NCI-H1092 treated with DMSO at 0.1 percent for 48 hours (cell line): ENCODE results near the gene LAMA5.

ENCODE experiments used
- DNase-seq: peaks from one replicate; lab custom pipeline; 2025; lab: John Stamatoyannopoulos, UW

LAMA5 gene

DNA sequence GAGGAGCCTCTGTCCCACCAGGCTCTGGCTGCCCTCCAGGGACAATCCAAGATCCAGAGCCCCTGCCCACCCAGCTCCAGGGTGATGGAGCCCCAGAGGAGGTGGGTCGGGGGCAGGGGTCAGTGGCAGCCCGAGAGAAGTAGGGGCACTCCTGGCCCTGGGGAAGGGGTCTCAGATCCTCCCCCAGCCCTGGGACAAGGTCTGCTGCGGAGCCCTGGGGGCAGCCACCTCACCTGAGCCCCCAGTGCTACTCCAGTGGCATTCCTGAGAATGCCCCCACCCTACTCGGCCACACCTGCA is 2.7 kb upstream of the LAMA5 start:
- DNase-seq: no peak

DNA sequence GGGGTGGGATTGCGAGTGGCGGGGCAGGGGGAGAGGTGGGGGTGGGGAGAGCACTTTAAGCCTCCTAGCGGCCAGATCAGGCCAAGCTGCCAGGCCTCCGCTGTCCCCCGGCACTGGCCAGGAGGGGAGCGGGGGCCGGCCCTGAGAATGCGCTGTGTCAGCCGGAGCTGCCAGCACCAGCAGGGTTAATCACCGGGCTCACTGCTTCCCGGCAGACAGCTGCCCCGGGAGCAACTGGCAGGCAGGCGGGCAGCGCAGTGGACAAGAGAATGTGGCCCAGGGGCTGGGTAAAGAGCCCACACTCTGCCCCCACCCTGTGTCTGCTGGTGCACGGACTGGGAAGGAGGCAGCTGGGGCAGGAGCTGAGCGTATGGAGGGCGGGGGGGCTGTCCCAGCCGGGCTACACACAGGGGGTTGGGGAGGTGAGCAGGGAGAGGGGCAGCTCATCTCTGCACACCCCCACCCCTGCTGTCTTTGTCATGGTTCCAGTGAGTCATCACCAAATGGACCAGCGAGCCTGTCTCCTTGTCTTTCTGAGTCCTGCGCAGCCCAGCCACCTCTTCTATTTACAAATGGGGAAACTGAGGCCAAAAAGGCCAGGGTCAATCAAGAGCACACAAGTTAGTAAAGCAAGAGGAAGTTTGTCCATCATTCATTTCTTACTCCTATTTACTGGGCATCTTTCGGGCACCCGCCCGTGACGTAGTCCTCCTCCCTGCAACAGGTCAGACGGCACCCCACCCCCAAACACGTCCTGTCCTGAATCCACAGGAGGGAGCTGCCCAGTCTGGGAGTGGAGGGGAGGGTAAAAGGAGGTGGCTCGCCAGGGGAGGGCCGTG is 2.1 kb upstream of the LAMA5 start:
- DNase-seq: no peak

DNA sequence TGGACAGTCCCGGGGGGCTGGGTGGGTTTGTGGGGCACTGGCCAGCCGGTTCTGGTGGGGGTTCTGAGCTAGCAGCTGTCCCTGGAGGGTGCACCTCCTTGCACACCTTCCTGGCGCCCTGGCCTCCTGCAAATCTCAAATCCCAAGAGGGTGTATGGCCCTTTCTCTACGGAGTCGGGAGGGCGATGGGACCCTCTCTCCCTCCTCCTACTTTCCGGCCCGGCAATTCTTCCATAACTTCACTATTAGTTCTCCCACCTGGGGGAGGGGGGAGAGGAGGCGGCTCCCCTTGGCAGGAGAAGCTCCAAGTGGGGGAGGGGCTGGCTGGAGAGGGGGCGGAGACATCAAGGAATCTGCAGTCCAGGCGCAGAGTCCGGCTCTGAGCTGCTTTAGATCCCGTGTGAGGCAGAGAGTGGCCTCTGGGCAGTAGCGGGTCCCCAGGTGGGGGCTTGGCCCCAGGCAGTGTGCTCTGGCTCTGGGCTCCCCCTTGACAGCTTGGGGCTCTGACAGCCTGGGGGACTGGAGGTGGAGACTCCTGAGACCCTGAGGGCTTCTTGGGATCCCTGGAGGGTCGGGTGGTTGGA is 1.4 kb upstream of the LAMA5 start:
- DNase-seq: no peak

DNA sequence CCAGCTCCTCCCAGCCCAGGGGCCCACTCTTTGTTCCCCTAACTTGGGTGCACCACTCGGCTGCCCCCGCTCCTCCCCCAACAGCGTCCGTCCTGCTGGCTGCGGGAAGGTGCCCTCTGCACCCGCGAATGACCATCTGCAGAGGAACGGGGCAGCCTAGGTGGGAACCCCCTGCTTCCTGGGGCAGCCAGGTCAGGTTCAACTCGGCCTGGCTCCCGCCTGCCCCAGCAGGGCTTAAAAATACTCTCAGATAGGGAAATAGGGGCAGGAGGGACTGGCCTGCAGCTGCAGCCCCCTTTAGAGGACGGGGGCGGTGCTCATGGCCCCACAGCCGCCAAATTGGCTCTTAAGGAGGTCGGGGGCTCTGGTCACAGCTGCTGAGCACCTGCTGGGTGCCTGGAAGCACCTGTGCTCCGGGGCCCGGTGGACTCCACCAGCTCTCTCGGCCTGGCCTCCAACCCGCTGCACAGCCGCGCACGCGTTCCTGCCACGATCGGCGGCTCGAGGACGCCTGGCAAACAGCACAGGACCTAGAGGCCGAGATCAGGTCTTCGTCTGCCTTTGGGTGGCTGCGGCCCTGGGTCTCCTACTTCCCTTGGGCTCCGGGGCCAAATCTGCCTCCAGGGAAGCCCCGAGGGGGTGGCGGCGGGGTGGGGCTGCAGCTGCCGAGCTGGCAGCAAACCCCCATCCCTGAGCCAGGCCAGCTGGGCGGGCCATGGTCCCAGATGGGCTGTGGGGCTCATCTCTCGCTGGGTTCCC is 700 bp upstream of the LAMA5 start:
- peak; percentile 33 for DNase-seq

DNA sequence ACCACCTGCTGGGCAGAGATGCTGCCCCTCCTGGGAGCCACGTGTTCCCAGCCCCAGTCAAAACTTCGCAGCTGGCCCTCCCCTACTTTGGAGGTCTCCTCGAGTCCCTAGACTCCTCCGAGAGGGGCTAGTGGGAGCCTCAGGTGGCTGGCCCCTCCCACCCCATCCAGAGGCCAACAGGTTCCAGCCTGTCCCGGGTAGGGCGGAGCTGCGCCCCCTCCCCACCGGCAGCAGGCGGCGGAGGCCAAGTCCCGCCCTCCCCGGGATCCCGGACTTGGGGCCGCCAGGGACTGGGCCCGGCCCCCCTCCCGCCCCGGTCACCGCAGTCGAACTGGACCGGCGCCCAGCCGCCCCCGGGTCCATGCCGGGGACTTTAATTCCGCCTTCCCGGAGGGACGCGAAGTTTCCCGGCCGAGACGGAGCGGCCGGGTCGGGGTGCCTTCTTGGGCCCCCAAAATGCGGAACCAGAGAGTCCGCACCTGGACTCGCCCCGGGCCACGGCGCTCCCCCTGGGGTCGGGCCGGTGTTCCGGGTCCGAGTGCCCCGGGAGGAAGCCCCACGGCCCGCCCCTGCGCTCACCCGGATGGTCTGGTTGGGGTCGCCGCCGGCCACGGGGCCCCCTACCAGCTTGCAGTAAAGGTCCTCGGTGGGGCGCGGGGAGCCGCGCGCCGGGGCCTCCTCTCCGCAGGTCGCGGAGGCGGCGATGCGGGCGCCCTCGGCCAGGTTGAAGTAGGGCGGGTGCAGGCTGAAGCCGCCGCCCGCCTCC is 559 bp downstream of the LAMA5 start:
- no peak for DNase-seq

DNA sequence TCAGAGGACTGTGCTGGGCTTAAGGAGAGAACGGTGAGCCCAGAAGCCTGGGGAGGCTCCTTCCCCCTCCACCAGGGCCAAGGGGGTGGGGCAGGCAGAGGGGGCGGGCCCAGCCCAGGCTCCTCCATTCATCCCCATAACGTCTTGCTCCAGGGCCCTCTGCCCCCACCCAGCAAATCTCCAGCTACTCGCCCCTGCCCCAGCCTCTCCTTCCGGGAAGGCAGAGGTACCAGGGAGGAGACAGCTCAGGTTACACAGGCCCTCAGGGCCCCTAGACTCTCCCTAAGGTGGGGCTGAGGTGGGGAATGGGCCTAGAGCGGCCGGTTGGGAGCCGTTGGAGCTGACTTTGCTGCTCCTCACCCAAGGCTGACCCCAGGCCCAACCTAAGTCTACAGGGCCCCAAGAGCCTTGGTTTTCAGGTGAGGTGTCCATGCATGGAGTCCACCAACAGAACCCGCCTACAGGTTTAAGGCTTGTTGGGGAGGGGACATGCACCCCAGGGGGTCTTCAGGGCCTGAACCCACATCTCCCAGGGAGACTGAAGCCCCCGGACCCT is 1.2 kb downstream of the LAMA5 start:
- no peak for DNase-seq

DNA sequence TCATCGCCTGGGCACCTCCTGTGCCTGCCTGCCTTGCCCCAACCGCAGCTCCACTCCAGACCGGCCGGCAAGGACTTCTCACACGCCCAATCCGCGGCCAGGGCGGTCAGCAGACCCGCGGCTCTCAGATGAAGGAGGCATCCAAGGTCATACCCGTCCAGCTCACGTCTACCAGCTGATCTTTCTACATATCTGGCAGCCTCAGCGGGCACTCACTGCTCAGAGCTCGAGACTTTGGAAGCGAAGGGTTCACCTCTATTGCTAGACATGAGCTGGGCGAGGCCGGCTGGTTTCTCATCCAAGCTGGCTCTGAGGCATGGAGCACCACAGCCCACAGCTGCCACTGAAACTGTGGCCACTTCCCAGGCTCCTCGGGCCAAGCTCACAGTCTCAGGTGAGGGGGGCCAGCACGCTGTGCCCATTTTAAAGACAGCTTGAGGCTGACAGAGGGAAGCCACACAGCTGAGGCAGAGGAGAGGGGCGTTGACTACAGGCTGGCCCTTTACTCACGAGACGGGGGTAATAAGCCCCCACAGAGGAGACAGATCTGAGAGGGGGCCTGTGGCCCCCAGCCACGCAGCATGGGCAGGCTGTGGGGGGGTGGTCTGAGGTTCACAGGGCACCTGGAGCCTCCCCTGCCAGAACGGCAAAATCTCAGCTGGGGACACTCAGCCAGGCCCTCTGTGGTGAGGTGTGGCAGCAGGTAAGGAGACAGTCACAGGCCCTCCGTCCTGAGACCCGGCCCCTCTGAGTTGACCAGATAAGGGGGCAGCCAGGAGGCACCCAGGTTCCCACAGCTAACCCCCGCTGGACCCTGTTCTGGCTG is 2.0 kb downstream of the LAMA5 start:
- DNase-seq: no peak

DNA sequence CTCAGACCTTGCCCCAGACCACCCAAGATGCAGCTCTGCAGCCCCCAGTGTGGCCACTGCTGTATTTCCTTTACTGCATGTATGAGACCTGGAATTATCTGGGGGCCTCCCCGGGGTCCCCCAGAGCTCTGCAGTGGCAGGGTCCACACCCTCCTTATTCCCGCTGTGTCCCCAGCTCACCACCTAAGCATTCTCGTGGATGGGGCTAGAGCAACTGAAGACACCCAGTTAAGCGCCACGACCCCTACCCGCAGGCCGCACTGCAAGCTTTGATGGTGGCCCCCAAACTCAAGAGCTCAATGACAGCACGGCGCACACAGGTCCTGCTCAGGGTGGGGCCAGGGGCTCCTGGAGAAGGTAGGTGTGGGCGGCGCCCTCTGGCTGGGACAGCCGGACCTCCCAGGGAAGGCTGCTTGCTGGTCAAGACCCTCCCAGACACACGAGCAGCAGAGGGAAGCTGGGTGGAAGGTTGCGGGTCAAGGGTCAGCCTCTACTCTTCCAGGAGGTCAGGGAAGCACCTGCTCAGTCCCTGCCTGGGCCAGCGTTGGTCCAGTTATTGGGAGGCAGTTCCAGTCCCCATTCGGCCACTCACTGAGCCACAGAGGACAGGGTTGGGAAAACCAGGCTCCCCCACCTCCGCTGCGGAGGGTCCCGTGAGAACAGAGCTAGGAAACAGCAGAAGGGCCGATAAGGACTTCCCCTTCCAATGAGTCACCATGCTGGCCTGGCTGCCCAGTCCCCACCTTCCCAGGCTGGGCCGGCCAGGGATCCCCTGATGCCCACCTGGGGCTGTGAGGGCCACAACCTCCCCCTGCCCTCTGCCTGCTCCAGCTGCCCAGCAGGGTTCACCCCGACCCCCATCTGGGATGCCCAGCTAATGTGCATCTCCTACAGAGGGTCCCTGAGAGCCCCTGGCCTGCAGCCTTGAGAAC is 2.9 kb downstream of the LAMA5 start:
- DNase-seq: no peak

DNA sequence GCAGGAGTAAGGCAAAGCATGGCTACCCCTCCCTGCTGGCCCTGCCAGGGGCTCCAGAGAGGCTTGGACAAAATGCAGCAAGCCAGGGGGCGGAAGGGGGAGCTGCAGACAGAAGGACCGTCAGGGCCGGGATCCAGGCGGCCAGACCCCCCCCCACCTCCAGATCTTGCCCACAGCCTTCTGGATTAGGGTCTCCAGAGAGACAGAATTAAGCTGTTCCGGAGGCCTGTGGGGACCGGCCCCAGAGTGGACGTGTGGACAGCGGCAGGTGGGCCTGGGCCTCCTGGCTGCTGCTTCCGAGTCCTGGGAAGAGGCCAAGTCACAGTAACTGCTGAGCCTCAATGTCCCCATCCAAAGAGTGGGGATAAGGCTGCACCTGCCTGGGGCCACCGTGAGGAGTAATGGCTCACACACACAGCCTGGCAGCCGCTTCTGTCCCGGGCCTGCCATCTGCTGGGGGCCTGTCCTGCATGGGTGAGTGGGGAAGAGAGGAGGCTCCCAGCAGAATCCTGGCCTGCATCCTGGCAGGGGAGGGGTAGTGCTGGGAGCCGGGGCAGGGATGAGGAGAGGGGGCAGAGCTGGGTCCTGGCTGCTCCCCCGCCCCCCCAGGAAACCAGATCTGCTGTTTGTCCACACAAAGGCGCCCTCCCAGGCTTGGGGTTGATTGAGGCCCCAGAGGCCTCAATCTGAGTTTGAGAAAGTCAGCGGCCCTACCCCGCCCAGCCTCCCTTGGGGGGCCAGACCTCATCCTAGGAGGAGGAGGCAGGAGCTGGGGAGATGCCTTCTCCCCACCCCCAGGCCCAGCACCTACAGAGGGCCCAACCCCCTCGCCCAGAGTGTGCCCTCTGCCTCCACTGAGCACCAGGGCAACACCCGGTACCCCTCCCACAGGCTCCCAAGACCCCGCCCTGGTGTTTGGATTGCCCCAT is 3.9 kb downstream of the LAMA5 start:
- DNase-seq: no peak

DNA sequence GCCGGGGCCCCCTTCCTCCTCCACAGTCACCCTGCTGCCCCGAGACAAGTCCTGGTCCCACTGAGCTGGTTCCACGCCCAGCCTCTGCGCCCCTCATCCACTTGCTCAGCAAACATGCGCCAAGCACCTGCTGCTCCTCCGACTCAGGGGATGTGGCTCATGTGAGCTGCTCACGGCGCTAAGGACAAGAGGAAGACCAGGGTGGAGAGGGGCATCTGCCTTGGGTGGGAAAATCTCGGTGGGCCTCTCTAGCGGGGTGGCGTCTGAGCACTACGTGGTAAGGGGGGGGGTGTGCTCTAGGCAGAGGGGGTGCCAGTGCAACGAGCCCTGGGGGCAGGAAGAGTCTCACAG is 4.5 kb downstream of the LAMA5 start:
- no peak for DNase-seq

DNA sequence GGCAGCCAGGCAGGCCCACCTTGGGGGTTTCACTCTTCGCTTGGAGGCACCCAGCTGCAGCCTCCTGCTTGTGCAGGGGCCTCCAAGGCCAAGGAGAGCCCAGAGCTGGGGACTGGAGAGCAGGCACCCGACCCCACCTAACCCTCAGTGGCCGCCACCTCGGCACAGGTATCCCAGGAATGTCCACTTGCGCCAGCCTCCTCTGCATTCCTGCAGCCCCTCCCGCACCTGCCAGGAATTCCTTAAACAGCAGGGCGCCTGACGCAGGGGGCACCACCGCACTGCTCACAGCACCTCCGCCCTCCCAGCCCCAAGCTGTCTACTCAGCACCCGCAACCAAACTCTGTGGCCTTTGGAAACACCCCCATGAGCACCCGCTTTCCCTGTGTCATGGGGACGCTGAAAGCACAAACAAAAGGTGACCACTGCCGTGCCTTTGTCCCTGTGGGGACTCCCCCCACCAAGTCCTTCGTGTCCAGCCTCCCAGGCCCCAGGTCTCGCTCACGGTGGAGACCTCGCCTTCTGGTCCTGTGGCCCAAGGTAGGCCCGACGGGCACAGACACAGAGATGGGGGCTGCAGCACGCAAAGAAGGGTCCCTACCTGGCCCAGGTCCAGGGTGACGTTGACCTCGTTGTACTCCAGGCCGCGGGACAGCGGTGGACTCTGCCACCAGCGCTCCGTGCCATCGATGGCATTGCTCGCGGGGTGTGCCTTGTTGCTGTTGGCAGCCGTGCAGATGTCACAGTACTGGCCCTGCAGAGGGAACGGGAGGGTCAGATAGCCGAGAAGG is 5.1 kb downstream of the LAMA5 start:
- no peak for DNase-seq

DNA sequence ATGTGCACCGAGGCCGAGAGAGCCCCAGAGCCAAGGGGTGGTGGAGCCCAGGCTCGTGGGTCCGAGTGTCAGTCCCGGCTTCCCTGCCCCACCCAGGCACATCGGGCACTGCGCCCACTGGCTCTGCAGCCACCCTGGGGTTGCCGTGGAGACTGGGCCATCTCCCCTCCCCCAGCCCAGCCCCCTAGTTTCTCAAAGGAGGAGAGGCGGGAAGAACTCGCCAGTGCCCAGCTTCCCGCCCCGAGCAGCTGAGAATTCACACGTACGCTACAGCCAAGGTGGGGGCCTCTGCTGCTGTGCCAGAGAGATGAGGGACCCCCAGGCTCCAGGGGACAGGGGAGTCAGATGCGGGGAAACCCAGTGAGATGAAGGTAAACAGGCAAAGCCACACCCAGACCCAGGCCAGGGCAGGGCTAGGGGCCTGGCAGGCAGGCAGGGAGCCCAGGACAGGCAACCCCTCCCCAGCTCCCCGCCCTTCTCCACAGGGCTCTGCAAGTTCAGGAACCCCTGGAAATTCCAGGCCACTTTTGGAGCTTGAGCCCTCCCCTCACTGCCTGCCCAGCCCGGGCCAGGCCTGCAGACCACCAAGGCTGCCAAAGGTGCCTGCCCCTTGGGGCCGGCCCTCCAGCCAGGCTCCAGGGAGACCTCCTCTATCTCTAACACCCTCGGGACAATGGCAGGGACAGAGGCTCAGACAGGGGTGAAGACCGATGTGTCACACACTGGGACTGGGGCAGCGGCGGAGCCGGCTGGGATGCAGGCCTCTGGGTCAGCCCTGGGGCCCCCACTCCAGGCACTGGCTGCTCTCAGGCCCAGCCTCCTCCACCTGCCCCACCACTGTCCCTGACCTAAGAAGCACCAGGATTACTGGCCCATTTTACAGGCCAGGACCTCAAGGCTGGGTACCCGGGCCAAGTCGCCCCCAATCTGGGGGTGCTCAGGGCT is 6.0 kb downstream of the LAMA5 start:
- no peak for DNase-seq

DNA sequence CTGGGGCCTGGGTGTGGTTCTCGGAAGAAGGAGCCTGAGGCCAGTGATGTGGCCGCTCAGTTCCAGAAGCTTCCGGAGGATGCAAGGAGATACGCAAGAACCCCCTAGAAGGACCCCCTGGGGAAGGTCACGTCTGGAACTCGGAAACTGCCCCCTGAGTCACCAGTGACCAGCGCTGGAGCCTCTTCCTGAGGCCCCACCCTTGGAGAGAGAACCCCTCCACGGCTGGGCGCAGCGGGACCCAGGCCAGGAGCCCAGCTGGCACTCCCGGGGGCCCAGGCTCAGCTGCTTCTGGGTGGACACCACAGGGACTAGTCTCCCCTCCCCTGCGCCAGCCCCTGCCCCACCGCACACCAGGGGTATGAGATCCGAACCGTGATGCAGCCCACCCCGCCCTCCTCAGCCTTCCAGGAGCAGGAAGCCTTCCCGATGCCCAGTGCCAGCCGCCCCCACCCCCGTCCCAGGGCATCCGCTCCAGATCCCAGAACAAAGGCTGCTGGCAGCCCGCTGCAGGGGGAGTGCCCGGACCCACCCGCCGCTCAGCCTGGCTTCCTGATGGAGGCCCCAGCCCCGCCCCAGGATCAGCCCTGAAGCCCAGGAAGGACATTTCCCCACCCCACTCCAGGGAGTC is 7.5 kb downstream of the LAMA5 start:
- DNase-seq: no peak

DNA sequence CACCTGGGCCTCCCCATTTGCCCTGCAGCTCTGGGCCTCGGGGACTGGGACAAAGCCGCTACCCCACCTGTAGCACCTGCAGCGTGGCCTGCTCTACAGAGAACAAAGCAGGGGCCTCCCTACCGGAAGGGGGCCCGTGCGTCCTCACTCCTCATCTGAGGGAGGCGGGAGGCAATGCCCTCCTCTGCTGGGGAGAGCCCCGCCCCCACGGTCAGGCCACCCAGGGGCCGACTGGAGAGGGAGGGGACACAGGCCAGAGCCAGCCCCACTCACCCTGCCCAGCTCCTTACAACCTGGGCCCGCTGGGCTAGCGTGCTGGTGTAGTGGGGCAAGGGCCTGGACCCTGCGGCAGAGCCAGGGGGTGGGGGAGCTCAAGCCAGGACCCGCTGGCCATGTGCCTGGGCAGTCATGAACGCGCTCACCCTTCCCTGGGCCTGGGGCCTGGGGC is 8.0 kb downstream of the LAMA5 start:
- no peak for DNase-seq

DNA sequence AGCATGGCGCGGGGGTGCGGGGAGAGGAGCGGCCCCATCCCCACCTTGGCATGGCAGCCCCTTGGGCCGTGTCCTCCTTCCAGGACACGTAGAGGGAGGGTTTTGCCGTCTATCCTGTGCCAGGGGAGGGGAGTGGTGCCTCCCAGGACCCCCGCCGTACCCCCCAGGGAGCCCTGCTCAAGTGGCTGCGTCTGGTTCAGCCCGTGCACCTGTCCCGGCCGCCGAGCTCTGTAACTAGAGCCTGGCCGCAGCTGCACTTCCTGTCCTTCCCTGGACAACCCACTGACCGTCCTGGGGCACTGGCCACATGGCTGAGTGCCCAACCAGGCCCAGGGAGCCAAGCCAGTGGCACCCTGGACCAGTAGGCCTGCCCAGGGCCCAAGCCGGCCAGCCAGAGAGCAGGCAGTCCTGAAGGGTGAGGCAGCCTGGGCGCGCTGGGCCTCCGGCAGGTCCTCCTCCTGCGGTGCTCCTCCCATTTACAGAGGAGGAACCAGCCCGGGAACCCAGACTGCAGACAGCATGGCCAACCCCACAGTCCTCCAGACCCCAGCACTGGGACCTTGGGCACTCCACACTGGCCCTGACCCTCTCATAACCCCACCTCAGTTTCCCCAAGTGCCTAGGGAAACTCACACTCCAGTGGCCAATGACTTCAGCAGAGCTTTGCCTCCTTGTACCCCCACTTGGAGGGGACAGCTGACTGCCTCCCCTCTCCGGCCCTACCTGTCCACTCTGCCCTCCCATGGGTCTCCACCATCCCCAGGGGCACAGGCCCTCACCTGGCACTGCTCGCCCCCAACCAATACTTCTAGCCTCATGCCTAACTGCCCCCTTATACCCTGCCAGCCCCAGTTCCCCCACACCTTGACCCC is 8.7 kb downstream of the LAMA5 start:
- DNase-seq: no peak

DNA sequence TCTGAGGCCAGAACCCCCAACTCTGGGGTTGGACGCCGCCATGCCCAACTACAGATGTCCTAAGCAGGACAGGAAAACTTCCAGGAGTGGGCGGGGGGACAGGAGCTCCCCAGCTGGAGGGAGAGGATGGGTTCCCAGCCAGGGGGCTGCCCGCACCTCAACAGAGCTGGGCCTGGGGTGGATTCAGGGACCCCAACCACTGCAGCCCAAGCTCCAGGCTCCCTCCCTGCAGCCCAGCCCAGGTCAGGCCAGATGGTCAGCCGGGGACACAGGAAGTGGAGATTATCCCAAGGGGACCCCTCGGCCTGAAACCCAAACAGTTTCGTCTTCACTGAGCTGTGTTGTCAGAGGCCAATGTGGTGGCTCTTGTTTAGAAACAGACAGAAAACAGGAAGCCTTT is 9.4 kb downstream of the LAMA5 start:
- no peak for DNase-seq
